DOHH2 (cell line): ENCODE results near the gene CRMP1.
"Not testable (repeated sequence)": the region's sequence is repeated elsewhere in the genome, so short reads cannot be mapped to it uniquely, and the experiment has no call there.

Experiments used
- H3F3A ChIP-seq: fragments of 200-600 bp; sonication (generic), shearing (Covaris generic); 2 replicates; pipeline ENCODE4 v1.6.0; 2016; ENCODE audit warnings: antibody characterized with exemption, mild to moderate bottlenecking; ENCODE audit not compliant: control insufficient read depth, insufficient read depth
- H3K27ac ChIP-seq: fragments of 200-600 bp; sonication (generic); 2 replicates; pipeline ENCODE4 v1.5.1; 2014; ENCODE audit warnings: low read depth, mild to moderate bottlenecking, low read length, moderate library complexity
- H3K27me3 ChIP-seq: fragments of 200-600 bp; sonication (generic); 2 replicates; pipeline ENCODE4 v1.6.1; 2014; ENCODE audit warnings: mild to moderate bottlenecking, low read length, mixed read lengths; ENCODE audit not compliant: control insufficient read depth
- H3K36me3 ChIP-seq: fragments of 200-600 bp; sonication (generic); 2 replicates; pipeline ENCODE4 v1.6.1; 2014; ENCODE audit warnings: mild to moderate bottlenecking, low read length, moderate library complexity, mixed read lengths; ENCODE audit not compliant: control insufficient read depth
- H3K4me1 ChIP-seq: fragments of 200-600 bp; sonication (generic); 2 replicates; pipeline ENCODE4 v1.6.1; 2014; ENCODE audit warnings: mild to moderate bottlenecking, low read length, mixed read lengths; ENCODE audit not compliant: control insufficient read depth
- H3K4me2 ChIP-seq: fragments of 200-600 bp; sonication (generic); 2 replicates; pipeline ENCODE4 v1.6.0; 2014; ENCODE audit warnings: mild to moderate bottlenecking, low read length, moderate library complexity
- H3K4me3 ChIP-seq: fragments of 200-600 bp; sonication (generic); 2 replicates; pipeline ENCODE4 v1.5.1; 2014; ENCODE audit warnings: mild to moderate bottlenecking, low read length, mixed read lengths
- H3K79me2 ChIP-seq: fragments of 200-600 bp; sonication (generic); 2 replicates; pipeline ENCODE4 v1.6.1; 2014; ENCODE audit warnings: mild to moderate bottlenecking, low read length, mixed read lengths; ENCODE audit not compliant: control insufficient read depth
- H3K9me2 ChIP-seq: fragments of 200-600 bp; sonication (generic); replicated peaks from 2 replicates; pipeline ENCODE4 v1.6.1; 2014; ENCODE audit warnings: mild to moderate bottlenecking, low read length, mixed read lengths; ENCODE audit not compliant: control insufficient read depth
- H3K9me3 ChIP-seq: fragments of 200-600 bp; sonication (generic); 2 replicates; pipeline ENCODE4 v1.6.1; 2014; ENCODE audit warnings: antibody characterized with exemption, low read length, mixed read lengths; ENCODE audit not compliant: control insufficient read depth, insufficient read depth
- H4K20me1 ChIP-seq: fragments of 200-600 bp; sonication (generic); 2 replicates; pipeline ENCODE4 v1.6.0; 2014; ENCODE audit warnings: low read depth, mild to moderate bottlenecking, antibody characterized with exemption, low read length, moderate library complexity; ENCODE audit not compliant: control insufficient read depth, insufficient read depth
- EZH2phosphoT487 ChIP-seq: fragments of 200-600 bp; sonication (generic); IDR thresholded peaks from 2 replicates; pipeline ENCODE4 v1.6.1; 2017; ENCODE audit warnings: borderline replicate concordance, mild to moderate bottlenecking, antibody characterized with exemption, low read length, moderate library complexity, mixed read lengths
- TF ChIP-seq, protein P1 (sequence below): fragments of 200-600 bp; sonication (generic); IDR thresholded peaks from one replicate; pipeline ENCODE4 v1.5.1; 2014; ENCODE audit warnings: antibody characterized with exemption, mild to moderate bottlenecking, low read depth, low read length; ENCODE audit not compliant: poor library complexity, severe bottlenecking

Gene CRMP1

DNA sequence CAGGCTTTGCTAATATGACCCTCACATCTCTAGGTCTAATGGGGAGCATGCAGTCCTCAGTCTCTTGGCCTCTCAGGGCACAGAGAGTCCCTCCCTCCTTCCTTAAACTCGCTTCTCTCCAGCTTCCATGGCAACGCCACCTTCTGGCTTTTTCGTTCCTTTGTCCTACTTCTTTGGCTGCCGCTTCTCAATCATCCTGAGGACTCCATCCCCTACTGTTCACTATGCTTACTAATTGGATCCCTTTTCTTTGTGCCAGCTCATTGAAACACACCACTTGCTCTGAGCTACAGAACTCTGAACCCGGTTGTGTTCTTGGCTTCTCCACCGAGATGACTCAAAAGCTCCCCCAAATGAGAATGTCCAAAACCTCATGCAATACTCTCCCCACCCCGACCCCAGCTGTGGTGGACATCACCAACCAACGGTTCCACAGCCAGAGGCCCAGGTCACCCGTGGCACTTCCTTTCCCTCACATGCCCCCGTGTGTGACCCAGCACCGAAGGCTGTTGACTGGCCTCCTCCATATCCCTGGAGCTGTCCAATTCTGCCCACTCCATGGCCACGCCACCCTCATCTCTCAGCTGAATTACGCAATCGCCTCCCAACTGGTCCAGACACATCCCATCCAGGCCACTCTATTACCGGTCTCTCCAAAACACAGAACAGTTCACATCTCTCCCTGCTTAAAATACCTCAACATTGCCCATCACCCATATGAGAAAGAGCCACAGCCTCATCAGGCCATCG, 34.7 kb downstream of the CRMP1 start:
- H3K9me3 ChIP-seq = peaks cover 6% of the 10 kb centered on the region; the same call in 1 of the 2 replicates
- no peaks in the 10 kb centered on the region for H3F3A ChIP-seq
- TF ChIP-seq, protein P1, sequence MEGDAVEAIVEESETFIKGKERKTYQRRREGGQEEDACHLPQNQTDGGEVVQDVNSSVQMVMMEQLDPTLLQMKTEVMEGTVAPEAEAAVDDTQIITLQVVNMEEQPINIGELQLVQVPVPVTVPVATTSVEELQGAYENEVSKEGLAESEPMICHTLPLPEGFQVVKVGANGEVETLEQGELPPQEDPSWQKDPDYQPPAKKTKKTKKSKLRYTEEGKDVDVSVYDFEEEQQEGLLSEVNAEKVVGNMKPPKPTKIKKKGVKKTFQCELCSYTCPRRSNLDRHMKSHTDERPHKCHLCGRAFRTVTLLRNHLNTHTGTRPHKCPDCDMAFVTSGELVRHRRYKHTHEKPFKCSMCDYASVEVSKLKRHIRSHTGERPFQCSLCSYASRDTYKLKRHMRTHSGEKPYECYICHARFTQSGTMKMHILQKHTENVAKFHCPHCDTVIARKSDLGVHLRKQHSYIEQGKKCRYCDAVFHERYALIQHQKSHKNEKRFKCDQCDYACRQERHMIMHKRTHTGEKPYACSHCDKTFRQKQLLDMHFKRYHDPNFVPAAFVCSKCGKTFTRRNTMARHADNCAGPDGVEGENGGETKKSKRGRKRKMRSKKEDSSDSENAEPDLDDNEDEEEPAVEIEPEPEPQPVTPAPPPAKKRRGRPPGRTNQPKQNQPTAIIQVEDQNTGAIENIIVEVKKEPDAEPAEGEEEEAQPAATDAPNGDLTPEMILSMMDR = no peak
- TF ChIP-seq EZH2phosphoT487 = no peak
- H3K27ac ChIP-seq = no peak overlapping the region
- H3K27me3 ChIP-seq = no peaks in the 10 kb centered on the region
- H3K4me3 ChIP-seq = no peak overlapping the region
- no peaks in the 10 kb centered on the region for H4K20me1 ChIP-seq
- H3K79me2 ChIP-seq = no peaks in the 10 kb centered on the region
- no peak overlapping the region for H3K4me2 ChIP-seq
- H3K9me2 ChIP-seq = no peaks in the 10 kb centered on the region
- no peaks in the 10 kb centered on the region for H3K36me3 ChIP-seq
- H3K4me1 ChIP-seq = no peaks in the 10 kb centered on the region

DNA sequence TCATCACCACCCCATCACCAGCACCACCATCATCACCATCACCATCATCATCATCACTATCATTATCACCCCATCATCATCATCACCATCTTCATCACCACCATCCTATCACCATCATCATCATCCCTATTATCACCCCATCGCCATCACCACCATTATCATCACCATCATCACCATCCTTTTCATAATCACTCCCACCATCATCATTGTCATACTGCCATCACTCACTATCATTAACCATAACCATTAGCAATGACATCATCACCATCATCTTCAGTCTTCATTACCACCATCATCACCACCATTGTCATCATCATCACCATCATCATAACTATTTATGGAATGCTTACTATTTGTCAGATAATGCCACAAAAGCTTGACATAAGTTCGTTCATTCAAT, 35.7 kb downstream of the CRMP1 start:
- Histone ChIP-seq H3K4me1 (no peaks in the 10 kb centered on the region), H3K9me3 (peaks cover 6% of the 10 kb centered on the region; the same call in 1 of the 2 replicates), H3F3A (no peaks in the 10 kb centered on the region), H4K20me1 (no peaks in the 10 kb centered on the region), H3K79me2 (no peaks in the 10 kb centered on the region), H3K4me3 (no peak overlapping the region), H3K4me2 (no peak overlapping the region), H3K27me3 (no peaks in the 10 kb centered on the region), H3K36me3 (no peaks in the 10 kb centered on the region), H3K27ac (no peak overlapping the region), H3K9me2 (no peaks in the 10 kb centered on the region)
- no peak for TF ChIP-seq EZH2phosphoT487
- TF ChIP-seq, protein P1 = no peak

DNA sequence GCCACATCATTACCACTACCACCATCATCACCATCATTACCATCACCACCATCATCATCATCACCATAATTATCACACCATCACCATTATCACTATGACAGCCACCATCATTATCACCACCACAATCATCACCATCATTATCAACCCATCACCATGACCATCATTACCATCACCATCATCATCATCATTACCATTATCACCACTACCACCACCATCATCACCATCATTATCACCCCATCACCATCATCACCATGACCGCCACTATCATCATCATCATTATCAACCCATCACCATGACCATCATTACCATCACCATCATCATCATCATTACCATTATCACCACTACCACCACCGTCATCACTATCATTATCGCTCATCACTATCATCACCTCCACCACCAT, 36.5 kb downstream of the CRMP1 start:
- not testable (repeated sequence) for H3K27me3 ChIP-seq, H4K20me1 ChIP-seq, H3K27ac ChIP-seq, H3K4me2 ChIP-seq, H3K9me3 ChIP-seq, H3K4me3 ChIP-seq, H3F3A ChIP-seq, H3K9me2 ChIP-seq, H3K79me2 ChIP-seq, H3K4me1 ChIP-seq, H3K36me3 ChIP-seq

DNA sequence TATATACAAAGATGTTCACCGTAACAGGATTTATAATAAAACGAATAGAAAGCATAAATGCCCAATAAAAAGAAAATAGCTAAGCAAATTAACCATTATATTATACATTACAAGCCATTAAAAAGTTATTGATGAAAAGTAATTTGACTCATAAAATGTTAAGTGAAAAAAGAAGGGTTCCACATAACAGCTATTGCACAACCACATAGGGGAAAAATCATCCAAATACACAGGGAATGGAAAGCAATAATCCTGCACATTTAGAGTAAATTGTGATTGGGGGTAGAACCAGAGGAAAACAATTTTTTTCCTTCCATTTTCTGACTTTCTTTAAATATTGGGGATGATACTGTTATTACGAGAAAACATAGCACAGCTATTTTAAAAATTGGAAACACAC, 38.0 kb downstream of the CRMP1 start:
- Histone ChIP-seq H3K9me3 (peaks cover 1% of the 10 kb centered on the region; the same call in 1 of the 2 replicates), H3K4me2 (no peak overlapping the region), H3K9me2 (no peaks in the 10 kb centered on the region), H3K36me3 (no peaks in the 10 kb centered on the region), H3K79me2 (no peaks in the 10 kb centered on the region), H4K20me1 (no peaks in the 10 kb centered on the region), H3K4me3 (no peak overlapping the region), H3K27ac (no peak overlapping the region), H3K4me1 (no peaks in the 10 kb centered on the region), H3F3A (no peaks in the 10 kb centered on the region), H3K27me3 (no peaks in the 10 kb centered on the region)
- TF ChIP-seq, protein P1 = no peak
- no peak for TF ChIP-seq EZH2phosphoT487
